H1 (cell line): Measurements from ENCODE around the gene DNASE2B. TPM values are rescaled to one million over a fixed set of nuclear protein-coding genes. Genes with fewer than 3 reads are reported as not detected.

Experiments
- NRF1 ChIP-seq: IDR thresholded peaks from 2 replicates; pipeline ENCODE4 v1.6.1; 2011; ENCODE audit warnings: mild to moderate bottlenecking, low read depth, low read length, improper control_type of control experiment
- SP1 ChIP-seq: IDR thresholded peaks from 2 replicates; pipeline ENCODE4 v1.6.1; 2011; ENCODE audit warnings: low read depth, low read length
- polyA plus RNA-seq, 7 experiments: library from polyadenylated mRNA; depleted of rRNA in 3 of 7; stranded (reverse) in 5 of 7; unstranded in 2 of 7; fragments of >200 nt in 5 of 7; fragments of 200-250 nt in 2 of 7; gene quantifications; 1 replicate in 5 of 7; 2 replicates in 1 of 7; 4 replicates in 1 of 7; pipeline versions ENCODE4 v1.2.1 to v1.2.3, GENCODE V29; 2011 to 2013; ENCODE audit warnings: missing spikeins in 2 of 7, mixed read lengths in 2 of 7
- total RNA-seq: library from RNA; stranded (reverse); fragmentation: NEBNext Ultra II Directional; extraction: Animal tissue kit (Norgen Biotek cat#: 25700); gene quantifications from 2 replicates; pipeline ENCODE4 v1.2.1, GENCODE V29; 2021

The DNASE2B gene
- total and polyA plus RNA-seq, 2 of the 8 experiments (the other 6 are each of a cell fraction or from before 2014, with no cell fraction given): not detected

GRCh38 chr1:84366786-84367185, 31.5 kb upstream of the DNASE2B start (continued):
- TF ChIP-seq NRF1 (no peak), SP1 (no peak)
